Stimulated activated CD4-positive, alpha-beta T cell treated with anti-CD3 and anti-CD28 coated beads, Interleukin-4, amount 100 ng/mL, for 48 hours (primary cell): ENCODE measurements around the gene RSKR.
"Not testable (repeated sequence)": the region's sequence is repeated elsewhere in the genome, so short reads cannot be mapped to it uniquely, and the experiment has no call there.

Source experiments
- DNase-seq, 2 donors: peaks; one replicate each; pipeline ENCODE4 v3.0.0-alpha.2; 2020; ENCODE audit warnings: low read depth in 2 of 2

Gene RSKR, protein sequence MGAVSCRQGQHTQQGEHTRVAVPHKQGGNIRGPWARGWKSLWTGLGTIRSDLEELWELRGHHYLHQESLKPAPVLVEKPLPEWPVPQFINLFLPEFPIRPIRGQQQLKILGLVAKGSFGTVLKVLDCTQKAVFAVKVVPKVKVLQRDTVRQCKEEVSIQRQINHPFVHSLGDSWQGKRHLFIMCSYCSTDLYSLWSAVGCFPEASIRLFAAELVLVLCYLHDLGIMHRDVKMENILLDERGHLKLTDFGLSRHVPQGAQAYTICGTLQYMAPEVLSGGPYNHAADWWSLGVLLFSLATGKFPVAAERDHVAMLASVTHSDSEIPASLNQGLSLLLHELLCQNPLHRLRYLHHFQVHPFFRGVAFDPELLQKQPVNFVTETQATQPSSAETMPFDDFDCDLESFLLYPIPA

DNA sequence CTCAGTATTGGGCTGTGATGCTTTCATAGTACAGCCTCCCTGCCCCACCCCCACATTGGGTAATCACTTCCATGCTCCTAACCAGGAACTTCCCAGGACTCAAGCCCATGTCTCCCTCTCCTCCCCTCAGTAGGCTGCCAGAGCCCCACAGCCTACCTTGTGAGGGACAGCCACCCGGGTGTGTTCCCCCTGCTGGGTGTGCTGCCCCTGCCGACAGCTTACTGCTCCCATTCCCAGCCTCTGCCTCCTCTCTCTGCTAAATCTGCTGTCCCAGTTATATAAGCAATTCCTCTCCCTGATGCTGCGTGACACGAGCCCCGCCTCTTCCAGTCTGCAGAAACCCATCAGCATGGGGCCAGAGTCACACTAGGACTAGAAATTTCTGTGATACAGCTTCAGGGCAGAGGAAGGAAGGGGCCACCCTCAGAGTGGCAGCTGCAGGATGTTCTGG, at the start of gene RSKR:
TSS of gene RSKR (minus strand) at position 255 of the 451 bp plus-strand sequence. CDS start at position 231, 24 bp downstream.
- DNase-seq = no peak

DNA sequence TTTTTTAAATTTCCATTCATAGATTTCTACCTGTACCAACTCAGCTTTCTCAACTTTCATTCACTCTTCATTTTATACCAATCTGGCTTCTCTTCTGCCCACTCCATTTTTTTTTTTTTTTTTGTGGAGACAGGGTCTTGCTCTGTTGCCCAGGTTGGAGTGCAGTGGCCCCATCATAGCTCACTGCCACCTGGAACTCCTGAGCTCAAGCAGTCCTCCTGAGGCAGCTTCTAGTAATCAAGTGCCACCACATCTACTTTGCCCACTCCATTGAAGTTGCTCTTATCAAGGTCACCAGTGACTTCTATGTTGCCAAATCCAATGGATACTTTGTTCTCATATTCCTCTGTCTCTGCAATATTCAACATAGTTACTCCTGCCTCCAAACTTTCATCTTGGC, 49.7 kb upstream of the RSKR start:
- DNase-seq = no peak

GRCh38 chr17:28662527-28662829, 48.5 kb upstream of the RSKR start:
- no peak for DNase-seq

GRCh38 chr17:28661635-28662526, 47.9 kb upstream of the RSKR start, which contains the start of the genes SDF2 and SUPT6H:
SDF2 (minus strand) TSS chr17:28661906; CDS start chr17:28661876, 30 bp downstream.
SUPT6H (plus strand) TSS chr17:28662205; CDS start chr17:28673402, 11,197 bp downstream.
- peak; percentile 94 to 97 for DNase-seq

DNA sequence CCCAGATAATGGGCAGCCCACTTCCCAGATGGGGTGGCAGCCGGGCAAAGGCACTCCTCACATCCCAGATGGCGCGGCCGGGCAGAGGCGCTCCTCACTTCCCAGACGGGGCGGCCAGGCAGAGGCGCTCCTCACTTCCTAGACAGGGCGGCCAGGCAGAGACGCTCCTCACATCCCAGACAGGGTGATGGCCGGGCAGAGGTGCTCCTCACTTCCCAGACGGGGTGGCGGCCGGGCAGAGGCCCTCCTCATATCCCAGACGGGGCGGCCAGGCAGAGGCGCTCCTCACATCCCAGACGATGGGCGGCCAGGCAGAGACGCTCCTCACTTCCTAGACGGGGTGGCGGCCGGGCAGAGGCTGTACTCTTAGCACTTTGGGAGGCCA, 45.5 kb upstream of the RSKR start:
- not testable (repeated sequence) for DNase-seq

DNA sequence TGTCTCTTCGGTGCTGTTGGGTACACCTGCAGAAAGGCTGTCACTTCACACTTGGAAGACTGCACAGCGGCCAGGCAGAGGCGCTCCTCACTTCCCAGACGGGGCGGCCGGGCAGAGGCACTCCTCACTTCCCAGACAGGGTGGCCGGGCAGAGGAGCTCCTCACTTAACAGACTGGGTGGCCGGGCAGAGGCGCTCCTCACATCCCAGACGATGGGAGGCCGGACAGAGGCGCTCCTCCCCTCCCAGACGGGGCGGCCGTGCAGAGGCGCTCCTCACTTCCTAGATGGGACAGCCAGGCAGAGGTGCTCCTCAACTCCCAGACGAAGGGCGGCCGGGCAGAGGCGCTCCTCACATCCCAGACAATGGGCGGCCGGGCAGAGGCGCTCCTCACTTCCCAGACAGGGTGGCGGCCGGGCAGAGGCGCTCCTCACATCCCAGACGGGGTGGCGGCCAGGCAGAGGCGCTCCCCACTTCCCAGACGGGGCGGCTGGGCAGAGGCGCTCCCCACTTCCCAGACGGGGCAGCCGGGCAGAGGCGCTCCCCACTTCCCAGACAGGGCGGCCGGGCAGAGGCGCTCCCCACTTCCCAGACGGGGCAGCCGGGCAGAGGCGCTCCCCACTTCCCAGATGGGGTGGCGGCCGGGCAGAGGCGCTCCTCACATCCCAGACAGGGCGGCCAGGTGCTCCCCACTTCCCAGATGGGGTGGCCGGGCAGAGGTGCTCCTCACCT, 44.9 kb upstream of the RSKR start:
- DNase-seq = not testable (repeated sequence)

DNA sequence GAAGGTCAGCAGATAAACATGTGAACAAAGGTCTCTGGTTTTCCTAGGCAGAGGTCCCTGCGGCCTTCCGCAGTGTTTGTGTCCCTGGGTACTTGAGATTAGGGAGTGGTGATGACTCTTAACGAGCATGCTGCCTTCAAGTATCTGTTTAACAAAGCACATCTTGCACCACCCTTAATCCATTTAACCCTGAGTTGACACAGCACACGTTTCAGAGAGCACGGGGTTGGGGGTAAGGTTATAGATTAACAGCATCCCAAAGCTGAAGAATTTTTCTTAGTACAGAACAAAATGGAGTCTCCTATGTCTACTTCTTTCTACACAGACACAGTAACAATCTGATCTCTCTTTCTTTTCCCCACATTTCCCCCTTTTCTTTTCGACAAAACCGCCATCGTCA, 44.4 kb upstream of the RSKR start:
- not testable (repeated sequence) for DNase-seq

- DNase-seq = no peak
Observed at GRCh38 chr17:28657756-28658155, 43.8 kb upstream of the RSKR start.

GRCh38 chr17:28655160-28655559, 41.2 kb upstream of the RSKR start:
- no peak for DNase-seq

DNA sequence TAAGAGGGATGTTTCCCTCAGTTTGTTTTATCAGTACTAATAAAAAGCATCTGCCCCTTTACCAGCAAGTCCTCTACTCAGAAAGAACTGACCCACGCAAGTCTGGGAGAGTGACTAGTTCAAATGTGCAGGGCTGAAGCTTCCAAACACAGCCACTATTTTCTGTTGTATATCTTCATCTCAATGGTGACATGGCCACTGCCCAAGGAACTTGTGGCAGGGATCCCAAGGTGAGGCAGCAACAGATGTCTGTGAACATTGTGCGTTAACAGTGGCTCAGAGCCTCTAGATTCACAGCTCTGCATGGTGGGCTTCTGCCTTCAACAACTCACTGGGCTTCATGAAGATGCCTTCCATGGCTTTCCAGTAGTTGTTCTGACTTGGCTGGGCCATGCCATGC, 34.7 kb upstream of the RSKR start:
- DNase-seq = no peak

- DNase-seq = no peak
Observed at GRCh38 chr17:28646039-28646754, 32.2 kb upstream of the RSKR start.

- DNase-seq = no peak
Observed at GRCh38 chr17:28645576-28645939, 31.6 kb upstream of the RSKR start.

GRCh38 chr17:28644787-28645575, 31.0 kb upstream of the RSKR start, which contains the start of gene BLTP2:
BLTP2 (minus strand) TSS chr17:28645158; CDS start chr17:28645056, 102 bp downstream.
- DNase-seq = peak; percentile 92 to 95

DNA sequence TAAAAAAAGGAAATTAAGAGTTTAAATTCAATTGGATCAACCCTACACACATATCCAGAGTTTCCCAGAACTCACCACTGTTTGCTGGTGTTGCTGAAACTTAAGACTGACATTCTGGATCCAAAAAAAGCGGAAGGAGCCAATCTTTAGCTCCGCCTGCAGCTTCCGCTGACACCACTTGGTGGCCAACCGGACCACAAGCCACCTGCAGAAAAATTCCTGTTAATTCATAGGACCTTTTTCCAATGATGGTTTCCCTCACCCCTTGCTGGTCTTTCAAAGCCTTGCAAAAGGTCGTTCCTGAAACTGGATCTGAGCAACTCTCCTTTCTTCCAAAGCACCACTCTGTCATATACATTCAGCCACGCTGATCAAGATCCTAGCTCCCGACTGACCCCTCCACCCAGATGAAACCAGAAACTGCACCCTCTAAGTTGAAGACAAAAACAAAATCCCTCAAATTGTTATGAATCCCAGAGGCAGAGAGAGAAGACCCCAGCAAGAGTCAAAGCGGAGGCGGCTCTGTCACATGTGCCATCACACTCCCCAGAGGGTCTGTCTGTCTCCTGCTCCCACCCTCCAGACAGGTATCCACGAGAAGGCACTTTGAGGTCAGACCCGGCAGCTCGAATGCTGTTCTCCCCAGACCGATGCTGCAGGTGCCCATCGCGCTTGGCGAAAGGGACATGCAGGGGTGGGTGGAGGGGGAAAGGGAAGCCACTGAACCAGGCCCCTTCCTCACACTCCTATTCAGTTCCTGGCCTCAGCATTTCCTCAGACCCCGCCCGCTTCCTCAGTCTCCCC, 30.2 kb upstream of the RSKR start:
- no peak for DNase-seq

DNA sequence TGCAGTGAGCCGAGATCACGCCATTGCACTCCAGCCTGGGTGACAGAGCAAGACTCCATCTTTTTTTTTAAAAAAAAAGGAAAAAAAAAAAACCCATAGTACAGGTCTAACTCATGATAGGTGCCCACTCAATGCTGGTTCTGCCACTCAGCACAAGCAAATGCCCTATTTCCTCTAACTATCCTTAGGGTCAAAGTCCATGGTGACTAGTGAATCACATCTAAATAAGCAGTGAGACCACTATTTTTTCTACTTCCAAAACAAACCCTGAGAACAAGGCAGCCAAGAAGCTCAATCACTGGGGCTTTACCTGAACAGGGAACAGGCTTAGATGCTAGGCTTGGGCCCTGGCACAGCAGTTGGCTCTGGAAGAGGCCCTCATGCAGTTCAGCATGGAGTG, 27.6 kb upstream of the RSKR start:
- DNase-seq = no peak

- DNase-seq = no peak
Observed at GRCh38 chr17:28635506-28635905, 21.5 kb upstream of the RSKR start.

DNA sequence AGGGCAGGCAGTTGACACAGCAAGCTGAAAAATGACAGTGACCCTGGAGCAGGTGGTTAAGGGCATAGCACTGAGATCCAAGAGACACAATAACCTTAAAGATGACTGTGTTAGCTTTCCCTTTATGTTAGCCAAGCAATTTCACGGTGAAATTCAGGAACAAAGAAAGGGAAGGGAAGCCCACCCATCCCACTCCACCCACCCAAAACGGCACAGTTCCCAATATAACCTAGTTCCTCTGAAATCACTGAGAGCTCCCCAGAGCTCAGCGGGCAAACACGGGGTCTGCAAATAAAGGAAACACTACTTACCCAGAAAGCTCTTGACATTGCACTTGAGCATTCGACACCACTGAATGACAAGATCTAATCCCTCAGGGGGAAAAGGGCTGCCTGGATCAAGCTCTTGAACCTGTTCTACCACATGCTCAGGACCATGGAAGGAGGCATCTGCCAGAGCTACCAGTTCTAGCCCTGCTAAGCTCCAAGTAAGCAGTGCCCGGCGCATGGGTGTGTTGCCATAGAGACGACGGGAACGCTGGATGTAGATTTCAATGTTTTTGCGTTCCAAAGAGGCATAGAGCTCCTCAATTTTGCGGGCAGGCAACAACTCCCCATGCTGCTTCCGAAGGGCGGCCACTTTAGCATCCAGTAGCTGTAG, 20.4 kb upstream of the RSKR start:
- DNase-seq = no peak

GRCh38 chr17:28626818-28627217, 12.8 kb upstream of the RSKR start:
- DNase-seq = no peak

DNA sequence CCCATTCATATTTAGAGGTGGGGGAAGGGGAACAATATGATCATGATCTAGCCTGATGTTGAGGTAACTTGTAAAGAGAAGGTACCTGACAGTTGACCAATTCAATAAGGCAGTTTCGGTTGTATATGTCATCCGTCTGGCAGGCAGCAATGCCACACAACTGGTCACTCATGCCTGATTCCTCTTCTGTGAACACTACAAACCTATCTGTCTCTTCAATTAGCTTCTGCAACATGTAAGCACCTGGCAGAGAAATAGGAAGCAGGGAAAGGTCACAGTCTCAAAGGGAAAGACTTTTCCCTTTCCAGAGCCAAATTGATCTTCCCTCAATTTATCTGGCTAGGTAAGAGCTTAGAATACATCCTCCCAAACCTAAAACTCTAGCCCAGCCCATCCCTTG, 10.2 kb upstream of the RSKR start:
- DNase-seq = no peak
